Measurements from ENCODE around the gene SAT2.

- TF ChIP-seq CTCF (IDR thresholded peaks at IDR 0.05) (no peak), POLR2AphosphoS5 (IDR thresholded peaks at IDR 0.05) (no peak)
Measured at GRCh38 chr17:7615265-7615747, 12.3 kb downstream of the SAT2 start.
